Endodermal cell (in vitro differentiated cells): ENCODE results near the gene PRXL2B. TPM values are rescaled to one million over a fixed set of nuclear protein-coding genes. Genes with fewer than 3 reads are reported as not detected.

ENCODE experiments used
- DNase-seq: peaks from one replicate; pipeline ENCODE4 v3.0.0-alpha.2; 2017
- H3K27ac ChIP-seq: 2 replicates; pipeline ENCODE4 v1.5.1; 2013; ENCODE audit warnings: mild to moderate bottlenecking, low read depth, low read length, moderate library complexity
- H3K27me3 ChIP-seq: 2 replicates; pipeline ENCODE4 v1.6.1; 2013; ENCODE audit warnings: mild to moderate bottlenecking, low read length, moderate library complexity; ENCODE audit not compliant: insufficient read depth, control insufficient read depth, poor library complexity, severe bottlenecking
- H3K36me3 ChIP-seq: 2 replicates; pipeline ENCODE4 v1.7.0; 2013; ENCODE audit warnings: mild to moderate bottlenecking, low read length, moderate library complexity; ENCODE audit not compliant: control insufficient read depth, insufficient read depth
- H3K4me1 ChIP-seq: one replicate; pipeline ENCODE4 v1.7.0; 2013; ENCODE audit warnings: low read length; ENCODE audit not compliant: control insufficient read depth, insufficient read depth
- H3K4me3 ChIP-seq: 2 replicates; pipeline ENCODE4 v1.5.1; 2013; ENCODE audit warnings: mild to moderate bottlenecking, low read length, moderate library complexity
- H3K9ac ChIP-seq: 2 replicates; pipeline ENCODE4 v1.6.1; 2013; ENCODE audit warnings: mild to moderate bottlenecking, low read length, moderate library complexity; ENCODE audit not compliant: poor library complexity, severe bottlenecking; ENCODE audit errors: extremely low read depth
- H3K9me3 ChIP-seq: 2 replicates; pipeline ENCODE4 v1.6.1; 2013; ENCODE audit warnings: mild to moderate bottlenecking, low read length, moderate library complexity; ENCODE audit not compliant: control insufficient read depth
- H3K27ac Mint-ChIP-seq: 2 replicates; pipeline ENCODE4 v1.8.0; 2020; ENCODE audit warnings: mixed read lengths
- H3K27me3 Mint-ChIP-seq: 2 replicates; pipeline ENCODE4 v1.8.0; 2021; ENCODE audit warnings: mild to moderate bottlenecking, mixed read lengths; ENCODE audit not compliant: insufficient read depth
- H3K36me3 Mint-ChIP-seq: 2 replicates; pipeline ENCODE4 v1.8.0; 2020; ENCODE audit warnings: low read depth, mixed read lengths
- H3K4me1 Mint-ChIP-seq: 2 replicates; pipeline ENCODE4 v1.8.0; 2020; ENCODE audit warnings: mixed read lengths
- H3K4me3 Mint-ChIP-seq: 2 replicates; pipeline ENCODE4 v1.8.0; 2020; ENCODE audit warnings: mild to moderate bottlenecking, moderate library complexity, mixed read lengths
- H3K9me3 Mint-ChIP-seq: 2 replicates; pipeline ENCODE4 v1.8.0; 2020; ENCODE audit warnings: mild to moderate bottlenecking, mixed read lengths
- WGBS, 2 experiments: methylation state at CpG; one replicate each; pipeline versions ENCODE4 v1.1.5 to v1.1.7; 2013; ENCODE audit warnings: missing lambda C conversion rate in 2 of 2, mixed read lengths in 1 of 2; ENCODE audit not compliant: insufficient coverage in 1 of 2, insufficient read length in 1 of 2; 5-methylcytosine and 5-hydroxymethylcytosine counted together
- total RNA-seq, 2 donors: library from RNA; stranded (reverse); fragmentation: NEBNext Ultra II Directional in 1 of 2; extraction: Animal tissue kit (Norgen Biotek cat#: 25700) in 1 of 2; gene quantifications; 2 replicates in 1 of 2; 3 replicates in 1 of 2; pipeline ENCODE4 v1.2.1, GENCODE V29; 2021
- TF ChIP-seq, protein P1 (sequence below): fragments of 200-600 bp; sonication (generic); conservative IDR thresholded peaks from 2 replicates; pipeline ENCODE4 v1.5.0; 2021; ENCODE audit warnings: antibody characterized with exemption, mild to moderate bottlenecking

The PRXL2B gene
- total RNA-seq, 2 donors from 2014 or later: 33.4 to 34.4 TPM

DNA sequence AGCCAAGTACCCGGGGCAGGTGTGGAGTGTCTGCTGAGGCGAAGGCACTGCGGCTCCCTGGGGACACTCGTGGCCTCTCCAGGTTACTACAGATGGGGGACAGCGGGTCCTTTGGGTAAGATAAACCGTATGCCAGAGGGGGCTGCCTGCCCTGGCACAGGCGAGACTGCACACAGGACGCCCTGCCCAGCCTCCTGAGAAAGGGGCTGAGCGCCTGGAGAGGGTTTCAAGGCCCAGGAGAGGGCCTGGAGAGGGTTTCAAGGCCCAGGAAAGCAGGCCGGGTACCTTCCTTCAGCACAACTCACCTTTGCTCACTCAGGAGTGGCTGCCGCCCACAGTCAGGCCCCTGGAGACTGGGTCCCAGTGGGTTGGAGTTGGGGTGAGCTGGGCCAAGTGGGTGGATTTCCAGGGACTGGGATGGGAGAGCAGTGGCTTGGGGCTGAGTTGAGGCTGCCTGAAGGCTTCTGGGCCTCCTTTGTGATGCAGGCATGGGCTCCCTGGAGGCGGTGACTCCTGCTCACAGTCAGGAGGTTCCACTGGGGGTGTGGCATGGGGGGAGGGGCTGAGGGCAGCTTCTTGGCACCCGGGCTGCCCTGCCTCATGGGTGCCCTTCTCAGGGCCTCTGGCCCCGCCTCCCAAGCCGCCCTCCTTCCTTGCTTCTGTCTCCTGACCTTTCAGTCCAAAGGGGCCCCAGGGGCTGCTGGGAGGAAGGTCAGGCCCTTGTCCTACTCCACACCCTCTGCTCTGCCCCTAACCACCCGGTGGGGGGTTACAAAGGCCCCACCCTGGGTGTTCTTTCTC is 46.2 kb downstream of the PRXL2B start, which contains the start of gene MMEL1:
TSS of gene MMEL1 (minus strand) at position 456 of the 801 bp plus-strand sequence. CDS start 3,532 bp downstream, outside the sequence.
- no peaks in the 10 kb centered on the region for H3K36me3 ChIP-seq
- H3K27ac ChIP-seq: no peak within 1 kb of the TSS
- Mint-ChIP-seq H3K27me3 (peaks cover 81% of the 10 kb centered on the region), H3K4me3 (no peak within 1 kb of the TSS), H3K27ac (no peak within 1 kb of the TSS), H3K36me3 (no peaks in the 10 kb centered on the region), H3K9me3 (peaks cover 19% of the 10 kb centered on the region), H3K4me1 (no peaks in the 10 kb centered on the region)
- DNase-seq: peak; percentile 63
- H3K9me3 ChIP-seq: peaks cover 20% of the 10 kb centered on the region
- H3K27me3 ChIP-seq: peaks cover 28% of the 10 kb centered on the region
- 72 to 85% methylated on average over 8 to 16 of the region's 16 CpGs for WGBS, 2 experiments
- no peaks in the 10 kb centered on the region for H3K4me1 ChIP-seq
- TF ChIP-seq, protein P1, sequence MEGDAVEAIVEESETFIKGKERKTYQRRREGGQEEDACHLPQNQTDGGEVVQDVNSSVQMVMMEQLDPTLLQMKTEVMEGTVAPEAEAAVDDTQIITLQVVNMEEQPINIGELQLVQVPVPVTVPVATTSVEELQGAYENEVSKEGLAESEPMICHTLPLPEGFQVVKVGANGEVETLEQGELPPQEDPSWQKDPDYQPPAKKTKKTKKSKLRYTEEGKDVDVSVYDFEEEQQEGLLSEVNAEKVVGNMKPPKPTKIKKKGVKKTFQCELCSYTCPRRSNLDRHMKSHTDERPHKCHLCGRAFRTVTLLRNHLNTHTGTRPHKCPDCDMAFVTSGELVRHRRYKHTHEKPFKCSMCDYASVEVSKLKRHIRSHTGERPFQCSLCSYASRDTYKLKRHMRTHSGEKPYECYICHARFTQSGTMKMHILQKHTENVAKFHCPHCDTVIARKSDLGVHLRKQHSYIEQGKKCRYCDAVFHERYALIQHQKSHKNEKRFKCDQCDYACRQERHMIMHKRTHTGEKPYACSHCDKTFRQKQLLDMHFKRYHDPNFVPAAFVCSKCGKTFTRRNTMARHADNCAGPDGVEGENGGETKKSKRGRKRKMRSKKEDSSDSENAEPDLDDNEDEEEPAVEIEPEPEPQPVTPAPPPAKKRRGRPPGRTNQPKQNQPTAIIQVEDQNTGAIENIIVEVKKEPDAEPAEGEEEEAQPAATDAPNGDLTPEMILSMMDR: no peak
- H3K9ac ChIP-seq: no peak within 1 kb of the TSS
- no peak within 1 kb of the TSS for H3K4me3 ChIP-seq

DNA sequence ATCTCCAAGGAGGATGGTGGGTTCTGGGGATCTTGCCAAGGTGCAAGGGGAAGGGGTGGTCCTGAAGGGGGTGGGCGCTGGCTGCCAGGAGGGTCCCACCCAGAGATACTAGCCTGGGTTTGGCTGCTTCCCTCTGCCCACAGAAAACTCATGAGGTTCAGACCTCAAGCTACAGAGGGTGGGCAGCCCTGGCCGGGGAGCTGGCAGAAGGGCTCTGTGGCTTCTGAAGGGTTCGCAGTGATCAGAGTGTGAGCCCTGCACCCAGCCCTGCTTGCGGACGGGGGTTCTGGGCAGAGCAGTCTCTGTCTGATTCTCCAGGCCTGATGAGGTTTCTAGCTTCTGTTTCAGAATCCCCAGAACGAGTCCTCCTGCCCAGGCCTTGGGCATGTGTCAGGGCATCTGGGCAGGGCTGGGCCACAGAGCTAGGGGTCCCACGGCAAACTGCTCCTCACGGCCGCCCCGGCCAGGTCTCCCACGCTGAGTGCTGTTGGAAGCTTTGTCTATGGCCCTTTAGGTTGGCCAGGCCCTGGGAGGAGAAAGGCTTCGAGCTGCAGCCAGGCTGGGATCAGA is 46.9 kb downstream of the PRXL2B start:
- Histone ChIP-seq H3K4me1 (no peaks in the 10 kb centered on the region), H3K9ac (no peak overlapping the region), H3K27ac (no peak overlapping the region), H3K27me3 (peaks cover 21% of the 10 kb centered on the region), H3K4me3 (no peak overlapping the region), H3K9me3 (peaks cover 20% of the 10 kb centered on the region), H3K36me3 (no peaks in the 10 kb centered on the region)
- H3K27ac Mint-ChIP-seq: no peak overlapping the region
- H3K4me1 Mint-ChIP-seq: no peaks in the 10 kb centered on the region
- peaks cover 19% of the 10 kb centered on the region for H3K9me3 Mint-ChIP-seq
- peaks cover 81% of the 10 kb centered on the region for H3K27me3 Mint-ChIP-seq
- DNase-seq: no peak
- WGBS, 2 experiments: 88 to 94% methylated on average over 11 to 12 of the region's 12 CpGs
- H3K4me3 Mint-ChIP-seq: no peak overlapping the region
- H3K36me3 Mint-ChIP-seq: no peaks in the 10 kb centered on the region
- TF ChIP-seq, protein P1: no peak

GRCh38 chr1:2633936-2634491 is 47.4 kb downstream of the PRXL2B start:
- Histone ChIP-seq H3K9ac (no peak overlapping the region), H3K9me3 (peaks cover 20% of the 10 kb centered on the region), H3K4me1 (no peaks in the 10 kb centered on the region), H3K36me3 (no peaks in the 10 kb centered on the region), H3K27ac (no peak overlapping the region), H3K27me3 (peaks cover 19% of the 10 kb centered on the region), H3K4me3 (no peak overlapping the region)
- DNase-seq: no peak
- Mint-ChIP-seq H3K4me1 (no peaks in the 10 kb centered on the region), H3K36me3 (no peaks in the 10 kb centered on the region), H3K27me3 (peaks cover 82% of the 10 kb centered on the region), H3K4me3 (no peak overlapping the region), H3K9me3 (peaks cover 19% of the 10 kb centered on the region), H3K27ac (no peak overlapping the region)
- TF ChIP-seq, protein P1: no peak
- WGBS, 2 experiments: 89 to 95% methylated on average over 4 to 8 of the region's 8 CpGs
